ENCODE results near the gene PARP2. TPM values are rescaled to one million over a fixed set of nuclear protein-coding genes. Genes with fewer than 3 reads are reported as not detected.

Gene PARP2
- total RNA-seq, 1 donor from 2014 or later = 15.6 TPM

- DNase-seq (no peak), ATAC-seq (no peak)
- Histone ChIP-seq H3K36me3 (peaks cover 99% of the 10 kb centered on the region), H3K4me3 (no peak overlapping the region), H3K9me3 (no peaks in the 10 kb centered on the region), H3K27ac (no peak overlapping the region), H3K27me3 (no peaks in the 10 kb centered on the region), H3K4me1 (no peaks in the 10 kb centered on the region)
- intact Hi-C loops (cut with DNase I) = no loop called here
- TF ChIP-seq CTCF (IDR thresholded peaks at IDR 0.05) = no peak
Observed at GRCh38 chr14:20384886-20385285, 41.5 kb downstream of the PARP2 start.

- peaks cover 99% of the 10 kb centered on the region for H3K36me3 ChIP-seq
- DNase-seq (no peak), ATAC-seq (no peak)
- TF ChIP-seq CTCF (IDR thresholded peaks at IDR 0.05) = no peak
- H3K27me3 ChIP-seq = no peaks in the 10 kb centered on the region
- intact Hi-C loops (cut with DNase I) = no loop called here
- H3K27ac ChIP-seq = no peak overlapping the region
- H3K4me1 ChIP-seq = no peaks in the 10 kb centered on the region
- H3K4me3 ChIP-seq = no peak overlapping the region
- no peaks in the 10 kb centered on the region for H3K9me3 ChIP-seq
Observed at GRCh38 chr14:20386276-20386855, 42.9 kb downstream of the PARP2 start.

- peaks cover 99% of the 10 kb centered on the region for H3K36me3 ChIP-seq
- H3K4me3 ChIP-seq = no peak overlapping the region
- intact Hi-C loops (cut with DNase I) = no loop called here
- H3K27me3 ChIP-seq = no peaks in the 10 kb centered on the region
- no peak overlapping the region for H3K27ac ChIP-seq
- H3K4me1 ChIP-seq = no peaks in the 10 kb centered on the region
- no peak for DNase-seq
- TF ChIP-seq CTCF (IDR thresholded peaks at IDR 0.05) = no peak
- ATAC-seq = peak; percentile 82
- H3K9me3 ChIP-seq = no peaks in the 10 kb centered on the region
Observed at GRCh38 chr14:20387576-20387975, 44.1 kb downstream of the PARP2 start.

- ATAC-seq (no peak), DNase-seq (no peak)
- Histone ChIP-seq H3K27me3 (no peaks in the 10 kb centered on the region), H3K9me3 (no peaks in the 10 kb centered on the region), H3K4me3 (no peak overlapping the region), H3K36me3 (peaks cover 99% of the 10 kb centered on the region), H3K27ac (no peak overlapping the region), H3K4me1 (no peaks in the 10 kb centered on the region)
- intact Hi-C loops (cut with DNase I) = no loop called here
- no peak for TF ChIP-seq CTCF (IDR thresholded peaks at IDR 0.05)
Observed at GRCh38 chr14:20388159-20388558, 44.7 kb downstream of the PARP2 start.

GRCh38 chr14:20391505-20391904 is 48.1 kb downstream of the PARP2 start:
- no peak for TF ChIP-seq CTCF (IDR thresholded peaks at IDR 0.05)
- intact Hi-C loops (cut with DNase I) = no loop called here
- Histone ChIP-seq H3K27ac (no peak overlapping the region), H3K9me3 (no peaks in the 10 kb centered on the region), H3K36me3 (peaks cover 99% of the 10 kb centered on the region), H3K4me1 (no peaks in the 10 kb centered on the region), H3K27me3 (no peaks in the 10 kb centered on the region), H3K4me3 (no peak overlapping the region)
- ATAC-seq (no peak), DNase-seq (no peak)

- H3K4me1 ChIP-seq = no peaks in the 10 kb centered on the region
- no peak overlapping the region for H3K27ac ChIP-seq
- DNase-seq (no peak), ATAC-seq (no peak)
- H3K27me3 ChIP-seq = no peaks in the 10 kb centered on the region
- H3K36me3 ChIP-seq = peaks cover 99% of the 10 kb centered on the region
- no peaks in the 10 kb centered on the region for H3K9me3 ChIP-seq
- no peak overlapping the region for H3K4me3 ChIP-seq
- intact Hi-C loops (cut with DNase I) = no loop called here
- TF ChIP-seq CTCF (IDR thresholded peaks at IDR 0.05) = no peak
Observed at GRCh38 chr14:20397511-20397910, 54.1 kb downstream of the PARP2 start.

Measured in upper lobe of right lung (tissue), 1 donor.